Measurements from ENCODE around the gene HIRIP3. TPM values are rescaled to one million over a fixed set of nuclear protein-coding genes. Genes with fewer than 3 reads are reported as not detected.

HIRIP3 gene
- total and polyA plus RNA-seq, 2 of the 13 experiments (the other 11 are each of a cell fraction or from before 2014, with no cell fraction given) = 12.6 to 17.2 TPM

DNA sequence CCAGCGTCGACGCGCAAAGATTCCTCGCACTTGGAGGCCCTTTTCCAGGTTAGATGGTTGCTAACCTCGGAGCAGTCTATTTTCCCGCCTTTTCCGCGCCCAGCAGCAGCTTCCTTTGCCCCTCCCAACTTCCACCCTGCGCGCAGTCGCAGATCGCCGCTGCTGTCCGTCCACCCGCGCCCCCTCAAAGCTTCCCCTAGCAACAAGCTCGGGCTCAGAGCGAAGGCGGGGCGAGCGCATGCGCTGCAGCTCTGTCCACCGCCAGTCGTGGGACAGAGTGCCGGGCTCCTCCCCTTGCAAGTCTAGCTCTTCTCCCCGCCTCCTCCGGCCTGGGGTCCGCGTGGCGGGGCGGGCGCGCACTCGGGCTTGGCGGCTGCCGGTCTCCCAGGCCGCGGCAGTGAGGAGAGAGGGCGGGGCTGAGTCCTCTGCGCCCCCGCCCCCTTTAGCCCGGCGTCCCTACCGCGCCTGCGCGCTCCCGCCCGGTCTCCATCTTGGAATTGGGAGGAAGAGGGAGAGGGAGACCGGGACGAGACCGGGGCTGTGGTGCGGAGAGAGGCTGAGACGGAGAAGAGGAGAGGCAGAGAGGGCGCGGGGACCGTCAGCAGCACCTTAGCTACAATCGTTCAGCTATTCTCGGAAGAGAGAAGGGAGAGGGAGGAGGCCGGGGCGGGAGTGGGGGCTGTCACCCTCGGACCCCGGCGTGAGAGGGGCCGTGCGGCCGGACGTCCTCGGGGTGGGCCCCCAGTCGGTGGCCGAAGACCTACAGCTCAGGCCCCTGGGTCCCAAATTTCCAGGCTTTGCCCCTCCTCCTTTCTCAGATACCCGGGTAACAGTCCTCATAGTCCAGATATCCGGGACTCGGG is 21.8 kb downstream of the HIRIP3 start, which contains the start of gene TAOK2 (continued):
- TF ChIP-seq, protein P1, sequence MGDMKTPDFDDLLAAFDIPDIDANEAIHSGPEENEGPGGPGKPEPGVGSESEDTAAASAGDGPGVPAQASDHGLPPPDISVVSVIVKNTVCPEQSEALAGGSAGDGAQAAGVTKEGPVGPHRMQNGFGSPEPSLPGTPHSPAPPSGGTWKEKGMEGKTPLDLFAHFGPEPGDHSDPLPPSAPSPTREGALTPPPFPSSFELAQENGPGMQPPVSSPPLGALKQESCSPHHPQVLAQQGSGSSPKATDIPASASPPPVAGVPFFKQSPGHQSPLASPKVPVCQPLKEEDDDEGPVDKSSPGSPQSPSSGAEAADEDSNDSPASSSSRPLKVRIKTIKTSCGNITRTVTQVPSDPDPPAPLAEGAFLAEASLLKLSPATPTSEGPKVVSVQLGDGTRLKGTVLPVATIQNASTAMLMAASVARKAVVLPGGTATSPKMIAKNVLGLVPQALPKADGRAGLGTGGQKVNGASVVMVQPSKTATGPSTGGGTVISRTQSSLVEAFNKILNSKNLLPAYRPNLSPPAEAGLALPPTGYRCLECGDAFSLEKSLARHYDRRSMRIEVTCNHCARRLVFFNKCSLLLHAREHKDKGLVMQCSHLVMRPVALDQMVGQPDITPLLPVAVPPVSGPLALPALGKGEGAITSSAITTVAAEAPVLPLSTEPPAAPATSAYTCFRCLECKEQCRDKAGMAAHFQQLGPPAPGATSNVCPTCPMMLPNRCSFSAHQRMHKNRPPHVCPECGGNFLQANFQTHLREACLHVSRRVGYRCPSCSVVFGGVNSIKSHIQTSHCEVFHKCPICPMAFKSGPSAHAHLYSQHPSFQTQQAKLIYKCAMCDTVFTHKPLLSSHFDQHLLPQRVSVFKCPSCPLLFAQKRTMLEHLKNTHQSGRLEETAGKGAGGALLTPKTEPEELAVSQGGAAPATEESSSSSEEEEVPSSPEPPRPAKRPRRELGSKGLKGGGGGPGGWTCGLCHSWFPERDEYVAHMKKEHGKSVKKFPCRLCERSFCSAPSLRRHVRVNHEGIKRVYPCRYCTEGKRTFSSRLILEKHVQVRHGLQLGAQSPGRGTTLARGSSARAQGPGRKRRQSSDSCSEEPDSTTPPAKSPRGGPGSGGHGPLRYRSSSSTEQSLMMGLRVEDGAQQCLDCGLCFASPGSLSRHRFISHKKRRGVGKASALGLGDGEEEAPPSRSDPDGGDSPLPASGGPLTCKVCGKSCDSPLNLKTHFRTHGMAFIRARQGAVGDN (CRISPR knock-in tag; IDR thresholded peaks at IDR 0.05) = peak; percentile 99
- TF ChIP-seq ZKSCAN1 (IDR thresholded peaks at IDR 0.05; ENCODE audit: low read length) (no peak), SPEN (CRISPR knock-in tag; IDR thresholded peaks at IDR 0.05; ENCODE audit: low read depth) (peak; percentile 96), SOX5 (CRISPR knock-in tag; IDR thresholded peaks at IDR 0.05; ENCODE audit: borderline replicate concordance) (peak; percentile 72), SRSF1 (optimal IDR thresholded peaks at IDR 0.05; ENCODE audit: low read depth, low read length) (peak; percentile 34), MATR3 (CRISPR knock-in tag; IDR thresholded peaks at IDR 0.05) (no peak), ZEB1 (IDR thresholded peaks at IDR 0.05; ENCODE audit: insufficient replicate concordance, low read depth) (no peak), ZNF225 (CRISPR knock-in tag; IDR thresholded peaks at IDR 0.05) (0 out of 2 replicates have a peak, but pooled peaks have one; percentile 33), LCORL (IDR thresholded peaks at IDR 0.05) (no peak), LCORL (CRISPR knock-in tag; IDR thresholded peaks at IDR 0.05) (peak; percentile 95), ZNF660 (CRISPR knock-in tag; IDR thresholded peaks at IDR 0.05; ENCODE audit: borderline replicate concordance, low read depth) (no peak), SMAD3 (CRISPR knock-in tag; IDR thresholded peaks at IDR 0.05) (0 out of 2 replicates have a peak, but pooled peaks have one; percentile 18), ZNF496 (CRISPR knock-in tag; IDR thresholded peaks at IDR 0.05; ENCODE audit: insufficient replicate concordance) (no peak), XRCC5 (optimal IDR thresholded peaks at IDR 0.05; ENCODE audit: low read length) (no peak), KMT2A (CRISPR knock-in tag; IDR thresholded peaks at IDR 0.05) (no peak; the same call in 1 of the 2 replicates)
- TF ChIP-seq, protein P2, sequence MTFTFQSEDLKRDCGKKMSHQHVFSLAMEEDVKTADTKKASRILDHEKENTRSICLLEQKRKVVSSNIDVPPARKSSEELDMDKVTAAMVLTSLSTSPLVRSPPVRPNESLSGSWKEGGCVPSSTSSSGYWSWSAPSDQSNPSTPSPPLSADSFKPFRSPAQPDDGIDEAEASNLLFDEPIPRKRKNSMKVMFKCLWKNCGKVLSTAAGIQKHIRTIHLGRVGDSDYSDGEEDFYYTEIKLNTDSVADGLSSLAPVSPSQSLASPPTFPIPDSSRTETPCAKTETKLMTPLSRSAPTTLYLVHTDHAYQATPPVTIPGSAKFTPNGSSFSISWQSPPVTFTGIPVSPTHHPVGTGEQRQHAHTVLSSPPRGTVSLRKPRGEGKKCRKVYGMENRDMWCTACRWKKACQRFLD (CRISPR knock-in tag; IDR thresholded peaks at IDR 0.05; ENCODE audit: borderline replicate concordance) = peak; percentile 94; the same call in 1 of the 2 replicates
- TF ChIP-seq, protein P3, sequence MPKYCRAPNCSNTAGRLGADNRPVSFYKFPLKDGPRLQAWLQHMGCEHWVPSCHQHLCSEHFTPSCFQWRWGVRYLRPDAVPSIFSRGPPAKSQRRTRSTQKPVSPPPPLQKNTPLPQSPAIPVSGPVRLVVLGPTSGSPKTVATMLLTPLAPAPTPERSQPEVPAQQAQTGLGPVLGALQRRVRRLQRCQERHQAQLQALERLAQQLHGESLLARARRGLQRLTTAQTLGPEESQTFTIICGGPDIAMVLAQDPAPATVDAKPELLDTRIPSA (CRISPR knock-in tag; IDR thresholded peaks at IDR 0.05; ENCODE audit: borderline replicate concordance) = 0 out of 2 replicates have a peak, but pooled peaks have one; percentile 62
- TF ChIP-seq, protein P4, sequence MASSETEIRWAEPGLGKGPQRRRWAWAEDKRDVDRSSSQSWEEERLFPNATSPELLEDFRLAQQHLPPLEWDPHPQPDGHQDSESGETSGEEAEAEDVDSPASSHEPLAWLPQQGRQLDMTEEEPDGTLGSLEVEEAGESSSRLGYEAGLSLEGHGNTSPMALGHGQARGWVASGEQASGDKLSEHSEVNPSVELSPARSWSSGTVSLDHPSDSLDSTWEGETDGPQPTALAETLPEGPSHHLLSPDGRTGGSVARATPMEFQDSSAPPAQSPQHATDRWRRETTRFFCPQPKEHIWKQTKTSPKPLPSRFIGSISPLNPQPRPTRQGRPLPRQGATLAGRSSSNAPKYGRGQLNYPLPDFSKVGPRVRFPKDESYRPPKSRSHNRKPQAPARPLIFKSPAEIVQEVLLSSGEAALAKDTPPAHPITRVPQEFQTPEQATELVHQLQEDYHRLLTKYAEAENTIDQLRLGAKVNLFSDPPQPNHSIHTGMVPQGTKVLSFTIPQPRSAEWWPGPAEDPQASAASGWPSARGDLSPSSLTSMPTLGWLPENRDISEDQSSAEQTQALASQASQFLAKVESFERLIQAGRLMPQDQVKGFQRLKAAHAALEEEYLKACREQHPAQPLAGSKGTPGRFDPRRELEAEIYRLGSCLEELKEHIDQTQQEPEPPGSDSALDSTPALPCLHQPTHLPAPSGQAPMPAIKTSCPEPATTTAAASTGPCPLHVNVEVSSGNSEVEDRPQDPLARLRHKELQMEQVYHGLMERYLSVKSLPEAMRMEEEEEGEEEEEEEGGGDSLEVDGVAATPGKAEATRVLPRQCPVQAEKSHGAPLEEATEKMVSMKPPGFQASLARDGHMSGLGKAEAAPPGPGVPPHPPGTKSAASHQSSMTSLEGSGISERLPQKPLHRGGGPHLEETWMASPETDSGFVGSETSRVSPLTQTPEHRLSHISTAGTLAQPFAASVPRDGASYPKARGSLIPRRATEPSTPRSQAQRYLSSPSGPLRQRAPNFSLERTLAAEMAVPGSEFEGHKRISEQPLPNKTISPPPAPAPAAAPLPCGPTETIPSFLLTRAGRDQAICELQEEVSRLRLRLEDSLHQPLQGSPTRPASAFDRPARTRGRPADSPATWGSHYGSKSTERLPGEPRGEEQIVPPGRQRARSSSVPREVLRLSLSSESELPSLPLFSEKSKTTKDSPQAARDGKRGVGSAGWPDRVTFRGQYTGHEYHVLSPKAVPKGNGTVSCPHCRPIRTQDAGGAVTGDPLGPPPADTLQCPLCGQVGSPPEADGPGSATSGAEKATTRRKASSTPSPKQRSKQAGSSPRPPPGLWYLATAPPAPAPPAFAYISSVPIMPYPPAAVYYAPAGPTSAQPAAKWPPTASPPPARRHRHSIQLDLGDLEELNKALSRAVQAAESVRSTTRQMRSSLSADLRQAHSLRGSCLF (CRISPR knock-in tag; IDR thresholded peaks at IDR 0.05; ENCODE audit: borderline replicate concordance) = no peak

Measured in HepG2 (cell line).